Liver (tissue), 9 donors: ENCODE measurements around the gene METTL21C. TPM values are rescaled to one million over a fixed set of nuclear protein-coding genes. Genes with fewer than 3 reads are reported as not detected.

Experiments
- DNase-seq: peaks from one replicate; pipeline ENCODE4 v3.0.0-alpha.2; 2017; ENCODE audit warnings: low spot score
- H3K27ac ChIP-seq, 2 donors: one replicate each; pipeline ENCODE4 v1.7.0; 2013; ENCODE audit warnings: inconsistent platforms in 2 of 2, low read length in 2 of 2, control low read depth in 1 of 2, low read depth in 1 of 2, mild to moderate bottlenecking in 1 of 2
- H3K27me3 ChIP-seq, 4 donors: one replicate each; pipeline versions ENCODE4 v1.6.1 to v1.7.0; 2013; ENCODE audit warnings: low read length in 3 of 4, inconsistent platforms in 1 of 4, mild to moderate bottlenecking in 1 of 4, moderate library complexity in 1 of 4; ENCODE audit not compliant: control insufficient read depth in 4 of 4, insufficient read depth in 4 of 4
- H3K36me3 ChIP-seq, 4 donors: one replicate each; pipeline versions ENCODE4 v1.6.1 to v1.7.0; 2013; ENCODE audit warnings: low read length in 3 of 4, mild to moderate bottlenecking in 3 of 4, low read depth in 1 of 4, moderate library complexity in 1 of 4; ENCODE audit not compliant: control insufficient read depth in 4 of 4, insufficient read depth in 3 of 4
- H3K4me1 ChIP-seq, 4 donors: one replicate each; pipeline versions ENCODE4 v1.6.1 to v1.7.0; 2013; ENCODE audit warnings: low read length in 3 of 4, mild to moderate bottlenecking in 3 of 4, moderate library complexity in 1 of 4; ENCODE audit not compliant: control insufficient read depth in 4 of 4, insufficient read depth in 4 of 4
- H3K4me3 ChIP-seq, 3 donors: one replicate each; pipeline versions ENCODE4 v1.6.1 to v1.7.0; 2013; ENCODE audit warnings: low read length in 3 of 3, control low read depth in 1 of 3, low read depth in 1 of 3, mild to moderate bottlenecking in 1 of 3
- H3K9ac ChIP-seq, 2 donors: one replicate each; pipeline ENCODE4 v1.7.0; 2013; ENCODE audit warnings: low read length in 2 of 2, mild to moderate bottlenecking in 2 of 2, moderate library complexity in 2 of 2, control low read depth in 1 of 2, low read depth in 1 of 2
- H3K9me3 ChIP-seq, 4 donors: one replicate each; pipeline versions ENCODE4 v1.6.1 to v1.7.0; 2013; ENCODE audit warnings: low read length in 3 of 4; ENCODE audit not compliant: control insufficient read depth in 4 of 4
- ATF3 ChIP-seq: IDR thresholded peaks from 2 replicates; pipeline ENCODE4 v1.6.1; 2016; ENCODE audit warnings: antibody characterized with exemption
- CTCF ChIP-seq: fragments of 150-350 bp; IDR thresholded peaks from 2 replicates; pipeline ENCODE4 v1.5.1; 2017; ENCODE audit warnings: improper control_type of control experiment, low read depth, low read length; ENCODE audit not compliant: missing input control
- FOXA1 ChIP-seq: IDR thresholded peaks from 2 replicates; pipeline ENCODE4 v1.6.1; 2016; ENCODE audit warnings: antibody characterized with exemption
- FOXA2 ChIP-seq: IDR thresholded peaks from 2 replicates; pipeline ENCODE4 v1.6.1; 2016; ENCODE audit warnings: antibody characterized with exemption
- GABPA ChIP-seq, 2 donors: IDR thresholded peaks in 1 of 2; conservative IDR thresholded peaks in 1 of 2; 2 replicates each; pipeline ENCODE4 v1.6.1; 2016; ENCODE audit warnings: antibody characterized with exemption in 2 of 2, mild to moderate bottlenecking in 1 of 2, moderate library complexity in 1 of 2
- HNF4A ChIP-seq, 2 donors: conservative IDR thresholded peaks; 2 replicates each; pipeline ENCODE4 v1.6.1; 2016; ENCODE audit warnings: antibody characterized with exemption in 2 of 2, mild to moderate bottlenecking in 2 of 2
- HNF4G ChIP-seq: IDR thresholded peaks from 2 replicates; pipeline ENCODE4 v1.6.1; 2016; ENCODE audit warnings: antibody characterized with exemption
- JUND ChIP-seq, 2 donors: IDR thresholded peaks; 2 replicates each; pipeline ENCODE4 v1.6.1; 2016; ENCODE audit warnings: antibody characterized with exemption in 2 of 2
- MAX ChIP-seq: IDR thresholded peaks from 2 replicates; pipeline ENCODE4 v1.6.1; 2016; ENCODE audit warnings: antibody characterized with exemption
- RAD21 ChIP-seq, 2 donors: IDR thresholded peaks; 2 replicates each; pipeline ENCODE4 v1.6.1; 2016; ENCODE audit warnings: antibody characterized with exemption in 2 of 2, mild to moderate bottlenecking in 2 of 2
- REST ChIP-seq: IDR thresholded peaks from 2 replicates; pipeline ENCODE4 v1.6.1; 2016; ENCODE audit warnings: antibody characterized with exemption, mild to moderate bottlenecking
- RXRA ChIP-seq, 2 donors: IDR thresholded peaks; 2 replicates each; pipeline ENCODE4 v1.6.1; 2017 to 2018; ENCODE audit warnings: antibody characterized with exemption in 2 of 2, mild to moderate bottlenecking in 1 of 2
- SP1 ChIP-seq: IDR thresholded peaks from 2 replicates; pipeline ENCODE4 v1.6.1; 2018; ENCODE audit warnings: antibody characterized with exemption, mild to moderate bottlenecking
- TAF1 ChIP-seq: conservative IDR thresholded peaks from 2 replicates; pipeline ENCODE4 v1.6.1; 2016; ENCODE audit warnings: antibody characterized with exemption, mild to moderate bottlenecking
- YY1 ChIP-seq: IDR thresholded peaks from 2 replicates; pipeline ENCODE4 v1.6.1; 2016; ENCODE audit warnings: antibody characterized with exemption, mild to moderate bottlenecking
- ZBTB33 ChIP-seq: IDR thresholded peaks from 2 replicates; pipeline ENCODE4 v1.6.1; 2016; ENCODE audit warnings: antibody characterized with exemption
- WGBS: extraction: QIAGEN DNeasy Blood & Tissue Kit; methylation state at CpG from one replicate; pipeline ENCODE4 v1.1.7; 2013; 5-methylcytosine and 5-hydroxymethylcytosine counted together
- polyA plus RNA-seq, 2 donors: library from polyadenylated mRNA; stranded (reverse) in 1 of 2; unstranded in 1 of 2; fragments of 200-250 nt in 1 of 2; fragments of >200 nt in 1 of 2; fragmentation: Nextera tagmentation in 1 of 2; extraction: Ambion mirVana in 1 of 2; gene quantifications; one replicate each; pipeline versions ENCODE4 v1.2.1 to v1.2.3, GENCODE V29; 2013 to 2015
- total RNA-seq, 2 donors: library from RNA; depleted of rRNA; stranded (reverse); fragments of >200 nt; gene quantifications; one replicate each; pipeline ENCODE4 v1.2.3, GENCODE V29; 2014
- donor health status: healthy.
- donor health status: healthy.
- donor health status: healthy.
- donor health status: healthy.
- donor health status: healthy.

The METTL21C gene
- total and polyA plus RNA-seq, 4 donors: 0.09 TPM; not detected in 3

GRCh38 chr13:102688306-102688973, 6.4 kb downstream of the METTL21C start:
- DNase-seq: no peak
- Histone ChIP-seq H3K4me1 (no peaks in the 10 kb centered on the region), H3K27me3 (peaks cover 0 to 9% (median 3%) of the 10 kb centered on the region in 4 donors), H3K4me3 (no peak overlapping the region), H3K36me3 (no peaks in the 10 kb centered on the region), H3K27ac (no peak overlapping the region), H3K9me3 (no peaks in the 10 kb centered on the region), H3K9ac (no peak overlapping the region)
- 65% methylated on average over 13 of the region's 13 CpGs for WGBS
- TF ChIP-seq SP1 (no peak), ATF3 (no peak), HNF4A (conservative IDR thresholded peaks at IDR 0.05) (no peak), ZBTB33 (no peak), HNF4G (no peak), FOXA2 (no peak), TAF1 (no peak), RXRA (IDR thresholded peaks at IDR 0.05) (no peak), CTCF (no peak), FOXA1 (no peak), RAD21 (IDR thresholded peaks at IDR 0.05) (no peak), REST (no peak), GABPA (IDR thresholded peaks at IDR 0.05 in 1 of 2, conservative IDR thresholded peaks at IDR 0.05 in 1 of 2) (no peak), JUND (IDR thresholded peaks at IDR 0.05) (no peak), MAX (no peak)

- 78% methylated on average over 7 of the region's 7 CpGs for WGBS
- Histone ChIP-seq H3K27me3 (peaks cover 0 to 6% (median 3%) of the 10 kb centered on the region in 4 donors), H3K9me3 (no peaks in the 10 kb centered on the region), H3K4me1 (no peaks in the 10 kb centered on the region), H3K36me3 (no peaks in the 10 kb centered on the region), H3K4me3 (no peak overlapping the region), H3K27ac (no peak overlapping the region), H3K9ac (no peak overlapping the region)
- TF ChIP-seq HNF4G: no peak
- TF ChIP-seq ATF3: no peak
- TF ChIP-seq RXRA (IDR thresholded peaks at IDR 0.05): no peak
- no peak for TF ChIP-seq MAX
- no peak for TF ChIP-seq YY1
- no peak for TF ChIP-seq CTCF
- DNase-seq: no peak
Observed at GRCh38 chr13:102687520-102687919, 7.3 kb downstream of the METTL21C start.
